H7 (cell line): ENCODE data around the gene PLD2. TPM values are rescaled to one million over a fixed set of nuclear protein-coding genes. Genes with fewer than 3 reads are reported as not detected.
"Not testable (repeated sequence)": the region's sequence is repeated elsewhere in the genome, so short reads cannot be mapped to it uniquely, and the experiment has no call there.

Experiments
- DNase-seq: peaks from one replicate; pipeline ENCODE4 v3.0.0; 2012
- H3K27me3 ChIP-seq: 2 replicates; pipeline ENCODE4 v1.6.0; 2011; ENCODE audit warnings: mild to moderate bottlenecking, low read length; ENCODE audit not compliant: control insufficient read depth, insufficient read depth
- H3K36me3 ChIP-seq: replicated peaks from 2 replicates; pipeline ENCODE4 v1.5.1; 2011; ENCODE audit warnings: low read length; ENCODE audit not compliant: control insufficient read depth, insufficient read depth
- H3K4me3 ChIP-seq: 2 replicates; pipeline ENCODE4 v1.5.1; 2011; ENCODE audit warnings: low read depth, mild to moderate bottlenecking, control low read depth, low read length, moderate library complexity; ENCODE audit not compliant: insufficient read depth
- total RNA-seq: library from RNA; depleted of rRNA; stranded (reverse); fragments of >200 nt; shearing (Covaris generic); gene quantifications from 2 replicates; pipeline ENCODE4 v1.2.3, GENCODE V29; 2014

The PLD2 gene
- total RNA-seq, 1 experiment from 2014 or later = 36.5 TPM

- DNase-seq = peak; percentile 76
- Histone ChIP-seq H3K27me3 (no peaks in the 10 kb centered on the region), H3K36me3 (peaks cover 11% of the 10 kb centered on the region), H3K4me3 (peak overlapping the region; percentile 84)
Observed at GRCh38 chr17:4807605-4808377, 839 bp downstream of the PLD2 start.

DNA sequence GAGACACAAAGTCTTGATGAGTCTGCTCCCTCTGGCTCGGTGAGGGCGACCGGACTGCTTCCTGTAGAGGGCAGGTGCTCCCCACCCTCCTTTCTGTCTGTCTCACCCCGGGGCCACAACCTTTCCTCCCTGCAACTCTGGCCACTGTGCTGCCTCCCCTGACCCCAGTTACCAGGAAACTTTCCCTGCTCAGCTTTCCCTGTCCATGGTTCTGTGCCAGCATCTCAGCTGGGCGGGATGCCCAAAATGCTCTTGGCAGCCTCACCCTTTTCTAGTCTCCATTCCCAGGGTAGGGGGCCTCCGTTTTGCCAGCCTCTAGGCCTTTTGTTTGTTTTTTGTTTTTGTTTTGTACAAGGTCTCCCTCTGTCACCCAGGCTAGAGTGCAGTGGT is 1.4 kb downstream of the PLD2 start:
- DNase-seq = peak; percentile 61
- peaks cover 11% of the 10 kb centered on the region for H3K36me3 ChIP-seq
- no peak overlapping the region for H3K4me3 ChIP-seq
- H3K27me3 ChIP-seq = no peaks in the 10 kb centered on the region

DNA sequence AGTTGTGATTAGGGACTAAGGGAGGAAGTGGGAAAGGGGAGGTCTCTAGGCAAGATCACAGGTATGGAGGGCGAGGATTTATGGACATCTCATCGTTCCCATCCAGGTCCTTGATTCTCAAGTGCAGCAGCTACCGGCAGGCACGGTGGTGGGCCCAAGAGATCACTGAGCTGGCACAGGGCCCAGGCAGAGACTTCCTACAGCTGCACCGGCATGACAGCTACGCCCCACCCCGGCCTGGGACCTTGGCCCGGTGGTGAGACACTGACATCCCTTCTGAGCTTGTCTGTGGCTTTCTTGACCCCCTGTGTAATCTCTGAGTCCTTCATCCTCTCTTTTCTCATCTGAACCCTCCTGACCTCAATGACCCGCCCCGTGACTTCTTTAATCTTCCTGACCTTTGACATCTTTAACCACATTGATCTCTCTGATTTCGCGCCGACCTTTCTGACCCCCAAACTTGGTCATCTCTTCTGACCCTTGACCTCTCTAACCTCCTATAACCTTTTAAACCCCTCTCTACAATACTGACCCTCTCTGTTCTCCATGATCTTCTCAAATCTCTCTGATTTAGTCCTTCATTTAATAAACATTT is 3.8 kb downstream of the PLD2 start:
- no peak overlapping the region for H3K4me3 ChIP-seq
- no peak for DNase-seq
- H3K36me3 ChIP-seq = peaks cover 16% of the 10 kb centered on the region
- no peaks in the 10 kb centered on the region for H3K27me3 ChIP-seq

GRCh38 chr17:4811471-4811870 is 4.5 kb downstream of the PLD2 start:
- Histone ChIP-seq H3K27me3 (no peaks in the 10 kb centered on the region), H3K36me3 (peaks cover 19% of the 10 kb centered on the region), H3K4me3 (no peak overlapping the region)
- DNase-seq = no peak

- DNase-seq = no peak
- no peak overlapping the region for H3K4me3 ChIP-seq
- peaks cover 19% of the 10 kb centered on the region for H3K36me3 ChIP-seq
- H3K27me3 ChIP-seq = no peaks in the 10 kb centered on the region
Observed at GRCh38 chr17:4812690-4813089, 5.7 kb downstream of the PLD2 start.

- H3K36me3 ChIP-seq = peaks cover 10% of the 10 kb centered on the region
- H3K4me3 ChIP-seq = no peak overlapping the region
- DNase-seq = peak; percentile 67
- H3K27me3 ChIP-seq = no peaks in the 10 kb centered on the region
Observed at GRCh38 chr17:4815043-4815675, 8.2 kb downstream of the PLD2 start.

DNA sequence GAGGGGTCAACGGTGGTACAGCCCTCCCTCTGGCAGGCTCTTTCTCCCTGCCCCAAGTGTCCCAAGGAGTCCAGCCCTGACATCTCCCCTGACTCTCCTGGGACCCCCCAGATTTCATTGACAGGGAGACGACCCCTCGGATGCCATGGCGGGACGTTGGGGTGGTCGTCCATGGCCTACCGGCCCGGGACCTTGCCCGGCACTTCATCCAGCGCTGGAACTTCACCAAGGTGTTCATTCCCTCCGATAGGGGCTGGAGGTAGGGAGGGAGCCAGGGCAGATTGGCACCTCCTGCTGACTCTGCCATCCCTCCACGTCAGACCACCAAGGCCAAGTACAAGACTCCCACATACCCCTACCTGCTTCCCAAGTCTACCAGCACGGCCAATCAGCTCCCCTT is 9.9 kb downstream of the PLD2 start:
- Histone ChIP-seq H3K27me3 (no peaks in the 10 kb centered on the region), H3K4me3 (no peak overlapping the region), H3K36me3 (peaks cover 9% of the 10 kb centered on the region)
- no peak for DNase-seq

GRCh38 chr17:4818276-4818675 is 11.3 kb downstream of the PLD2 start:
- DNase-seq = peak; percentile 87
- H3K4me3 ChIP-seq = no peak overlapping the region
- H3K27me3 ChIP-seq = no peaks in the 10 kb centered on the region
- H3K36me3 ChIP-seq = peaks cover 9% of the 10 kb centered on the region

GRCh38 chr17:4822835-4823234 is 15.9 kb downstream of the PLD2 start:
- Histone ChIP-seq H3K27me3 (no peaks in the 10 kb centered on the region), H3K36me3 (peaks cover 2% of the 10 kb centered on the region), H3K4me3 (no peak overlapping the region)
- DNase-seq = no peak

DNA sequence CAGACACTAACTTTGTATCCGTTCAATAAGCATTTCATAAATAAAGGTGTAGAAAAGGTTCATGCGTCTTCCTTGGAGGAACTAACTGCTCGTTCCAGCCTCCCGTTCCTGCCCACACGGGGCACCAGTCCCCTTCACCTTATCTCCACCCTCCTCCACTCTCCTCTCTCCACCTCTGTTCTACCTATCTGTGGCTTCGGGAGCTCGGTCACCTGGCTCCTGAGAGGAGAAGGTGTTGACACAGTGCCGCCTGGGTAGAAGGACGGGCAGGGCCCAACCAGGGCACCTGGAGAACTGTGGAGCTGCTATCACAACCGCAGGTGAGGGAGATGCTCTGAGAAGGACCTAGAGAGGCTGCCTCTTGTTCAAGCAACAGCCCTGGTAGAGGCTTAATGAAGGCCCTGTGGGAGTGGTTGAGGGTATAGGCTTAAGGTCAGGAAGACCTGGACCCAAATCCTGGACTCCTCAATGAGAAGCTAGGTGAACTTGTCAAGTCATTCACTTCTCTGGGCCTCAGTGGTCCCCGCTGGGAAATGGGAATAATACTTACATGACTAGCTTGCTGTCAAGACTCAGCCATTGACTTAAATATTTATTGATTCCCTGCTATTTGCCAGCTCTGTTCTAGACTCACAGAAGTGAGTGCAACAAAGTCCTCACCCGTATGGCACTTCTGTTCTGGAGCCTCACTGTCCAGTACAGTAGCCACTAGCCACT is 16.6 kb downstream of the PLD2 start:
- Histone ChIP-seq H3K4me3 (no peak overlapping the region), H3K36me3 (peaks cover 2% of the 10 kb centered on the region), H3K27me3 (no peaks in the 10 kb centered on the region)
- DNase-seq = no peak

DNA sequence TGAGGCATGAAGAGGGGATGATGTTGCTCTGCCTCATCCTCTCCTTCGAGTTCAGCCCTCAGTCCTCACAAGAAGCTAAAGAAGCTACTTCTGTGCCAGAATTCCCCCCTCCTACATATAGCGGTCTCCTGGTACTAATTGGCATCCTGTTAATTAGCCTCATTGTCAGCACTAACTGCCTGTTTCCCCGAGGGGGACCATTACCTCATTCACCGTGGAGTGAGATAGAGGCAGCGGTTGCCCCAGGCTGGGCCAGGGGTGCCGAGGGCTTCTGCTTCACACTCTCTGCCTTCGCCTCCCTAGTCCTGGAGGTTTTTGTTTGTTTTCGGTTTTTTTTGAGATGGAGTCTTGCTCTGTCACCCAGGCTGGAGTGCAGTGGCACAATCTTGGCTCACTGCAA is 20.4 kb downstream of the PLD2 start:
- DNase-seq = no peak
- Histone ChIP-seq H3K36me3 (no peaks in the 10 kb centered on the region; the same call in 1 of the 2 replicates), H3K27me3 (no peaks in the 10 kb centered on the region), H3K4me3 (no peak overlapping the region)

- H3K36me3 ChIP-seq, DNase-seq, H3K27me3 ChIP-seq: not testable (repeated sequence)
- H3K4me3 ChIP-seq = peak overlapping the region; percentile 92
Observed at GRCh38 chr17:4832829-4833177, 25.9 kb downstream of the PLD2 start.

GRCh38 chr17:4833178-4833940 is 26.4 kb downstream of the PLD2 start, which contains the start of gene MINK1:
Gene MINK1 (plus strand): TSS chr17:4833340. CDS start chr17:4833584, 244 bp downstream.
- Histone ChIP-seq H3K4me3 (peak within 1 kb of the TSS; percentile 92), H3K36me3 (peaks cover 2% of the 10 kb centered on the region), H3K27me3 (no peaks in the 10 kb centered on the region)
- DNase-seq = peak; percentile 100
